ENCODE results near the gene CNTNAP4. TPM values are rescaled to one million over a fixed set of nuclear protein-coding genes. Genes with fewer than 3 reads are reported as not detected.

The CNTNAP4 gene
- polyA plus RNA-seq, 3 donors, result not detected

DNA sequence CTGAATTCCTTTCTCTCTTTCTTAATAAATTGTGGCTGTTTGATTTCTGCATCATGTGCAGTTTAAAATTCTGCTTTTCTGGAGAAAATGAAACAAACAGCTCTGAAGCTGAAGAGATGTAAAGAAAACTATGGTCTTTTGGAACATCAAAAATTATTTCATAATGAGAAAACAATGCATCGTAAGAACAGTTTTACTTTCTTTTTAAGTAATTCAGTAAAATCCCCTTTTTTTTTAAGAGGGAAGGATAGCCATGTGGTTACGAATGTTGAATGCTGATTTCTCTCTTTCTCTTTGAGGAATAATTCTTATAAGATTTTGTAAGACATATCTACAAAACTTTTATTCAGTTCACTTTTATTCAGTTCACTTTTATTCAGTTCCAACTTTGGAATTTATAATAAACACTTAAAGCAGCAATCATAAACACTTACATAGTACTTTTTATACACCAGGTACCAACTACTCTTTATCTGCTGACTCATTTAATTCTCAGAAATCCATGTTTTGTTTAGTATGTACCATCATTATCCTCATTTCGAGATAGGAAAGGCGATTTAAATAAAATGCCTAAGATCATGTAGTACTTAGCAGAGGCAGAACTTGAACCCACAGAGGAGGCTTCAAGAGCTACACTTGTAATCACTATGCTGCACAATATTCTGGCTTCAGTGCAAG lies 26.6 kb downstream of the CNTNAP4 start:
- Mint-ChIP-seq H3K27me3 (ENCODE audit: low read depth in 3 of 3) (peaks cover 0 to 1% (median 0%) of the 10 kb centered on the region in 3 donors), H3K4me1 (no peaks in the 10 kb centered on the region), H3K27ac (no peak overlapping the region), H3K4me3 (no peak overlapping the region), H3K9me3 (peaks cover 0 to 2% (median 0%) of the 10 kb centered on the region in 7 donors), H3K36me3 (no peaks in the 10 kb centered on the region)
- TF ChIP-seq, protein P1, sequence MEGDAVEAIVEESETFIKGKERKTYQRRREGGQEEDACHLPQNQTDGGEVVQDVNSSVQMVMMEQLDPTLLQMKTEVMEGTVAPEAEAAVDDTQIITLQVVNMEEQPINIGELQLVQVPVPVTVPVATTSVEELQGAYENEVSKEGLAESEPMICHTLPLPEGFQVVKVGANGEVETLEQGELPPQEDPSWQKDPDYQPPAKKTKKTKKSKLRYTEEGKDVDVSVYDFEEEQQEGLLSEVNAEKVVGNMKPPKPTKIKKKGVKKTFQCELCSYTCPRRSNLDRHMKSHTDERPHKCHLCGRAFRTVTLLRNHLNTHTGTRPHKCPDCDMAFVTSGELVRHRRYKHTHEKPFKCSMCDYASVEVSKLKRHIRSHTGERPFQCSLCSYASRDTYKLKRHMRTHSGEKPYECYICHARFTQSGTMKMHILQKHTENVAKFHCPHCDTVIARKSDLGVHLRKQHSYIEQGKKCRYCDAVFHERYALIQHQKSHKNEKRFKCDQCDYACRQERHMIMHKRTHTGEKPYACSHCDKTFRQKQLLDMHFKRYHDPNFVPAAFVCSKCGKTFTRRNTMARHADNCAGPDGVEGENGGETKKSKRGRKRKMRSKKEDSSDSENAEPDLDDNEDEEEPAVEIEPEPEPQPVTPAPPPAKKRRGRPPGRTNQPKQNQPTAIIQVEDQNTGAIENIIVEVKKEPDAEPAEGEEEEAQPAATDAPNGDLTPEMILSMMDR (IDR thresholded peaks at IDR 0.05), result no peak
- H3K27me3 ChIP-seq (ENCODE audit: control insufficient read depth in 2 of 2, insufficient read depth in 2 of 2, low read length in 2 of 2), result no peaks in the 10 kb centered on the region
- no peaks in the 10 kb centered on the region for H3K79me2 ChIP-seq (ENCODE audit: insufficient read depth, low read length)
- no peak overlapping the region for H3K27ac ChIP-seq (ENCODE audit: low read depth in 1 of 2, low read length in 2 of 2)
- no peaks in the 10 kb centered on the region for H3K4me1 ChIP-seq (ENCODE audit: control insufficient read depth in 1 of 2, insufficient read depth in 2 of 2, low read length in 2 of 2)
- H3K9ac ChIP-seq (ENCODE audit: insufficient read depth, low read length, poor library complexity, severe bottlenecking), result no peak overlapping the region
- no peaks in the 10 kb centered on the region for H3K36me3 ChIP-seq (replicated peaks in 1 of 2; ENCODE audit: control insufficient read depth in 1 of 2, insufficient read depth in 2 of 2, low read length in 2 of 2)
- DNase-seq, result no peak
- intact Hi-C loops (cut with micrococcal nuclease), result no loop called here
- no peak overlapping the region for H3K4me3 ChIP-seq (replicated peaks in 1 of 3; ENCODE audit: low read depth in 2 of 3, low read length in 3 of 3)
- no peak overlapping the region for H3K4me2 ChIP-seq (replicated peaks; ENCODE audit: extremely low read depth, low read length, poor library complexity, severe bottlenecking)
- H4K20me1 ChIP-seq (ENCODE audit: insufficient read depth, low read length), result no peaks in the 10 kb centered on the region
- no peaks in the 10 kb centered on the region for H3K9me3 ChIP-seq (replicated peaks in 1 of 2; ENCODE audit: control insufficient read depth in 1 of 2, insufficient read depth in 1 of 2, low read length in 2 of 2)
- no peak overlapping the region for H2AFZ ChIP-seq (ENCODE audit: insufficient read depth, low read depth, low read length, poor library complexity, severe bottlenecking)
- 77% methylated on average over 2 of the region's 4 CpGs for WGBS (ENCODE audit: insufficient coverage)

DNA sequence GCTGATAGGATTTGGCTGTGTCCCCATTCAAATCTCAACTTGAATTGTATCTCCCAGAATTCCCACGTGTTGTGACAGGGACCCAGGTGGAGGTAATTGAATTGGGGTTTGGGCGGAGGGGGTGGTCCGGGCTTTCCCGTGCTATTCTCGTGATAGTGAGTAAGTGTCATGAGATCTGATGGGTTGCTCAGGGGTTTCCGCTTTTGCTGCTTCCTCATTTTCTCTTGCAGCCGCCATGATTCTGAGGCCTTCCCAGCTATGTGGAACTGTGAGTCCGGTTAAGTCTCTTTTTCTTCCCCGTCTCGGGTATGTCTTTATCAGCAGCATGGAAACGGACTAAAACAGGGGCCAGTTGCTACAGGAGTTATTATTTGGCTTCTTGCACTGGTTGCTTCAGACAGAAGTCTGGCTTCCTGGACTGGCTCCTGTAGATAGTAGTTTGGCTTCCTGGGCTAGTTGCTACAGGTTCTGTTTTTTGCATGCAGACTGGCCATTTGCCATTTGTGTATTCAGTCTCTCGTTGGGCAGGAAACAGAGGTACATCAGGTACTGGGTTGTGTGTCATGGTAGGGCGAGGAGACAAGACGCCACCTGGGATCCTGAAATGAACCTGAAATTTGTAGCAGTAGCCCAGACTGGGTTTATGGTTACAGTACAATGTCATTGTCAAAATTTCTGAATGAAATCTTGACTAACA lies 32.6 kb downstream of the CNTNAP4 start:
- no peak overlapping the region for H3K4me2 ChIP-seq (replicated peaks; ENCODE audit: extremely low read depth, low read length, poor library complexity, severe bottlenecking)
- intact Hi-C loops (cut with micrococcal nuclease), result no loop called here
- DNase-seq, result no peak
- TF ChIP-seq, protein P1 (IDR thresholded peaks at IDR 0.05), result no peak
- no peaks in the 10 kb centered on the region for H3K4me1 ChIP-seq (ENCODE audit: control insufficient read depth in 1 of 2, insufficient read depth in 2 of 2, low read length in 2 of 2)
- no peaks in the 10 kb centered on the region for H3K36me3 ChIP-seq (replicated peaks in 1 of 2; ENCODE audit: control insufficient read depth in 1 of 2, insufficient read depth in 2 of 2, low read length in 2 of 2)
- H3K4me3 Mint-ChIP-seq, result no peak overlapping the region
- WGBS (ENCODE audit: insufficient coverage), result 78% methylated on average over 11 of the region's 14 CpGs
- H3K27me3 Mint-ChIP-seq (ENCODE audit: low read depth in 3 of 3), result peaks cover 0 to 1% (median 0%) of the 10 kb centered on the region in 3 donors
- no peaks in the 10 kb centered on the region for H3K9me3 ChIP-seq (replicated peaks in 1 of 2; ENCODE audit: control insufficient read depth in 1 of 2, insufficient read depth in 1 of 2, low read length in 2 of 2)
- H2AFZ ChIP-seq (ENCODE audit: insufficient read depth, low read depth, low read length, poor library complexity, severe bottlenecking), result no peak overlapping the region
- no peak overlapping the region for H3K27ac Mint-ChIP-seq
- H3K4me1 Mint-ChIP-seq, result no peaks in the 10 kb centered on the region
- no peaks in the 10 kb centered on the region for H3K36me3 Mint-ChIP-seq
- no peak overlapping the region for H3K27ac ChIP-seq (ENCODE audit: low read depth in 1 of 2, low read length in 2 of 2)
- H3K9me3 Mint-ChIP-seq, result peaks cover 0 to 6% (median 3%) of the 10 kb centered on the region in 7 donors
- H3K4me3 ChIP-seq (replicated peaks in 1 of 3; ENCODE audit: low read depth in 2 of 3, low read length in 3 of 3), result no peak overlapping the region
- no peaks in the 10 kb centered on the region for H3K27me3 ChIP-seq (ENCODE audit: control insufficient read depth in 2 of 2, insufficient read depth in 2 of 2, low read length in 2 of 2)
- H4K20me1 ChIP-seq (ENCODE audit: insufficient read depth, low read length), result no peaks in the 10 kb centered on the region
- H3K79me2 ChIP-seq (ENCODE audit: insufficient read depth, low read length), result no peaks in the 10 kb centered on the region
- H3K9ac ChIP-seq (ENCODE audit: insufficient read depth, low read length, poor library complexity, severe bottlenecking), result no peak overlapping the region

All from CD14-positive monocyte (primary cell).